Loucy (cell line): Measurements from ENCODE around the gene CNTNAP4.

Experiments
- H2AFZ ChIP-seq: fragments of 200-600 bp; sonication (generic); 2 replicates; pipeline ENCODE4 v1.6.0; 2016; ENCODE audit warnings: antibody characterized with exemption, mild to moderate bottlenecking, low read length, moderate library complexity
- H3F3A ChIP-seq: fragments of 200-600 bp; 2 replicates; pipeline ENCODE4 v1.6.0; 2016; ENCODE audit warnings: antibody characterized with exemption, low read depth, mild to moderate bottlenecking
- H3K27me3 ChIP-seq: fragments of 200-600 bp; sonication (generic); 2 replicates; pipeline ENCODE4 v1.6.1; 2014; ENCODE audit warnings: low read length, mild to moderate bottlenecking; ENCODE audit not compliant: insufficient read depth, poor library complexity, severe bottlenecking
- H3K36me3 ChIP-seq: fragments of 200-600 bp; sonication (generic); 2 replicates; pipeline ENCODE4 v1.6.1; 2016; ENCODE audit warnings: low read length; ENCODE audit not compliant: insufficient read depth
- H3K4me1 ChIP-seq: fragments of 200-600 bp; sonication (generic); 2 replicates; pipeline ENCODE4 v1.5.1; 2014; ENCODE audit warnings: low read length, mild to moderate bottlenecking; ENCODE audit not compliant: insufficient read depth, poor library complexity, severe bottlenecking
- H3K4me2 ChIP-seq: fragments of 200-600 bp; sonication (generic); 2 replicates; pipeline ENCODE4 v1.6.0; 2014; ENCODE audit warnings: antibody characterized with exemption, low read length, low read depth, mild to moderate bottlenecking; ENCODE audit not compliant: poor library complexity, severe bottlenecking
- H3K4me3 ChIP-seq: fragments of 200-600 bp; sonication (generic); 2 replicates; pipeline ENCODE4 v1.5.1; 2014; ENCODE audit warnings: low read length, mild to moderate bottlenecking, mixed read lengths; ENCODE audit not compliant: poor library complexity, severe bottlenecking
- H3K79me2 ChIP-seq: fragments of 200-600 bp; sonication (generic); 2 replicates; pipeline ENCODE4 v1.6.1; 2014; ENCODE audit warnings: low read length; ENCODE audit not compliant: insufficient read depth
- H3K9ac ChIP-seq: fragments of 200-600 bp; sonication (generic); 2 replicates; pipeline ENCODE4 v1.6.0; 2014; ENCODE audit warnings: mild to moderate bottlenecking, low read depth, low read length, moderate library complexity; ENCODE audit not compliant: poor library complexity, severe bottlenecking
- H3K9me2 ChIP-seq: fragments of 200-600 bp; sonication (generic); replicated peaks from 2 replicates; pipeline ENCODE4 v1.6.1; 2016; ENCODE audit warnings: low read depth, low read length, mixed read lengths
- H3K9me3 ChIP-seq: fragments of 200-600 bp; sonication (generic); 2 replicates; pipeline ENCODE4 v1.6.1; 2014; ENCODE audit warnings: mild to moderate bottlenecking, antibody characterized with exemption, low read length, low read depth; ENCODE audit not compliant: insufficient read depth
- H4K20me1 ChIP-seq: fragments of 200-600 bp; sonication (generic); 2 replicates; pipeline ENCODE4 v1.6.0; 2014; ENCODE audit warnings: antibody characterized with exemption, low read length, mild to moderate bottlenecking; ENCODE audit not compliant: insufficient read depth, poor library complexity, severe bottlenecking
- EZH2phosphoT487 ChIP-seq: fragments of 200-600 bp; IDR thresholded peaks from 2 replicates; pipeline ENCODE4 v1.6.1; 2018; ENCODE audit warnings: antibody characterized with exemption, mild to moderate bottlenecking, moderate library complexity, borderline replicate concordance
- TF ChIP-seq, protein P1 (sequence below): fragments of 200-600 bp; sonication (generic); conservative IDR thresholded peaks from 2 replicates; pipeline ENCODE4 v1.5.1; 2014; ENCODE audit warnings: mild to moderate bottlenecking, antibody characterized with exemption, low read length

The CNTNAP4 gene

DNA sequence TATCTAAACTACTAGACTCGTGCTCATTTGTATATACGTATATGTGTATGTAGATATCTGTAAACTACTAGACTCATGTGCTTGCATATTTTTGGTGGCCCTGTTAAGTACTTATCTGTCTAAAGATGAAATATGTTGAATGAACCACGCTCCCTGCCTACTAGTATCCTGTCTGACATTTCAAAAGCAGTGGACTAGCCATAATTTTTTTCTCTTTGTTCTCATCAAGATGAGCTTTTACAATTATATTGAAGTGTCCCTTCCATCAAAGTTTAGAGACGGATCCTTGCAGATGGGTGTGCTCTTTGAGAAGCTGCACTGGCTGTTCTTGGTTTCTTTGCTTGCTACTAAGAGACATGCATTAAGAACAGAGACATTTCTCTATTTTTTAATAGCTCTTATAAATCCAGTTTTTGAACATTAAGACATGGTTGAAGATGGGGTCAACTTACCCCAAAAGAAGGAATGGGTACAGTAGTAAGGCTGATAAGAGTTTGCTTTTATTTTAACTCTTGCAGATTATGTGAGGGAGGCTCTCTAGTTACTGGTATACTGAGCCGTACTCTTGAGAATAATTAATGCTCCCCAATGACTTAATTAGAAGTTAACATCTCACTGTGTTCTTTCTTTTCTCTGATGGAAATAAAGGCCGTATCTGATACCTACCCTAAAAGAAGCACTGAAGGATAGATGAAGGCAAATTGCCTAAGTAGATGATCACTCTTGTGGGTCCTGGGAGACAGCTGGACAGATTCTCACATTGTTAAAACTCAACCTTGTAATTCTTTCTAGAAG is 3.4 kb downstream of the CNTNAP4 start:
- TF ChIP-seq, protein P1, sequence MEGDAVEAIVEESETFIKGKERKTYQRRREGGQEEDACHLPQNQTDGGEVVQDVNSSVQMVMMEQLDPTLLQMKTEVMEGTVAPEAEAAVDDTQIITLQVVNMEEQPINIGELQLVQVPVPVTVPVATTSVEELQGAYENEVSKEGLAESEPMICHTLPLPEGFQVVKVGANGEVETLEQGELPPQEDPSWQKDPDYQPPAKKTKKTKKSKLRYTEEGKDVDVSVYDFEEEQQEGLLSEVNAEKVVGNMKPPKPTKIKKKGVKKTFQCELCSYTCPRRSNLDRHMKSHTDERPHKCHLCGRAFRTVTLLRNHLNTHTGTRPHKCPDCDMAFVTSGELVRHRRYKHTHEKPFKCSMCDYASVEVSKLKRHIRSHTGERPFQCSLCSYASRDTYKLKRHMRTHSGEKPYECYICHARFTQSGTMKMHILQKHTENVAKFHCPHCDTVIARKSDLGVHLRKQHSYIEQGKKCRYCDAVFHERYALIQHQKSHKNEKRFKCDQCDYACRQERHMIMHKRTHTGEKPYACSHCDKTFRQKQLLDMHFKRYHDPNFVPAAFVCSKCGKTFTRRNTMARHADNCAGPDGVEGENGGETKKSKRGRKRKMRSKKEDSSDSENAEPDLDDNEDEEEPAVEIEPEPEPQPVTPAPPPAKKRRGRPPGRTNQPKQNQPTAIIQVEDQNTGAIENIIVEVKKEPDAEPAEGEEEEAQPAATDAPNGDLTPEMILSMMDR, result no peak

DNA sequence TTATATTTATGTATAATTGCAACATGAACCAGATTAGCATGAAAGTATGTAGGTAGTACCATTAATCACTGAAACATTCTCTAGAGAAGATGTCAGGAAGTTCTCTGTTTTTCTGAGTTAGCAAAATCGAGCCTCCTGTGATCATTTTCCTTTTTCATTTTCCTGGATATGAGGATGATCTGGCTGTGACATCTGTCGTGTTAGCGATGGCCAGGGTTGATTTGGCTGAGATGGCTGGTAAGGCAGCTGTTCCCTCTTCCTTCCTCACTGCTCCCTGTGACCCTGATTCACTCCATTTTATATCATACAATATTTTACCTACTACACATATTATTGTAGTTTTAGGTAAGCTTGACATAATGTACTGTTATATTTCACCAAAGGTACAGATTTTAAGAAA is 10.3 kb downstream of the CNTNAP4 start:
- H3K4me3 ChIP-seq, result no peak overlapping the region
- no peaks in the 10 kb centered on the region for H3K36me3 ChIP-seq
- H3K79me2 ChIP-seq, result no peaks in the 10 kb centered on the region
- no peak overlapping the region for H3K4me2 ChIP-seq
- H3K9ac ChIP-seq, result no peak overlapping the region
- H3K27me3 ChIP-seq, result no peaks in the 10 kb centered on the region
- H3K4me1 ChIP-seq, result no peaks in the 10 kb centered on the region
- H3K9me3 ChIP-seq, result no peaks in the 10 kb centered on the region
- TF ChIP-seq, protein P1, result no peak
- no peak for TF ChIP-seq EZH2phosphoT487
- no peak overlapping the region for H2AFZ ChIP-seq
- H3F3A ChIP-seq, result no peaks in the 10 kb centered on the region
- H4K20me1 ChIP-seq, result no peaks in the 10 kb centered on the region
- no peaks in the 10 kb centered on the region for H3K9me2 ChIP-seq

More for the DNA sequence above, 3.4 kb downstream of the CNTNAP4 start:
- Histone ChIP-seq H3K9me2 (no peaks in the 10 kb centered on the region), H3K4me1 (no peaks in the 10 kb centered on the region), H3K9ac (no peak overlapping the region), H4K20me1 (no peaks in the 10 kb centered on the region), H2AFZ (no peak overlapping the region), H3K79me2 (no peaks in the 10 kb centered on the region), H3K36me3 (no peaks in the 10 kb centered on the region), H3K4me3 (no peak overlapping the region), H3K27me3 (no peaks in the 10 kb centered on the region), H3K4me2 (no peak overlapping the region), H3F3A (no peaks in the 10 kb centered on the region), H3K9me3 (no peaks in the 10 kb centered on the region)

DNA sequence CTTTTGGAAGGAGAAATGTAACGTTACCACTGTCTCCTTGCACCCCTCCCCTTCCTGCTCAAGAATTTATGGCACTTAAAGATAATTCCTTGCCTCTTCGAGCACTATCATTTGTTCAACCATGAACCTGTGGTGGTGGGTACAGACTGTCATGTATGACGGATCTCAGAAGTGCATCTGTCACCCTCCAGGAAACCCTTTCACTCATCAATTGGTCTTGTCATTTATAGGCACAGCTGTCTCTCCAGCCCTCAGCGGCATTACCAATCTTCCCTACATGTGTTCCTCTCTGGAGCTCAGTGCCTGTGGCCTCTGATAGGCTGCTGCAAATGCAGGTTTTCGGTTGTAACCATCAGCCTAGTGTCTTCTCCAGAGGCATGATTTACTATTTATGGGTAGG is 15.0 kb downstream of the CNTNAP4 start:
- no peaks in the 10 kb centered on the region for H3K4me1 ChIP-seq
- H3K36me3 ChIP-seq, result no peaks in the 10 kb centered on the region
- H3K9me3 ChIP-seq, result no peaks in the 10 kb centered on the region
- no peak overlapping the region for H3K9ac ChIP-seq
- H3K27me3 ChIP-seq, result no peaks in the 10 kb centered on the region
- H2AFZ ChIP-seq, result no peak overlapping the region
- no peaks in the 10 kb centered on the region for H3K79me2 ChIP-seq
- H4K20me1 ChIP-seq, result no peaks in the 10 kb centered on the region
- H3K9me2 ChIP-seq, result no peaks in the 10 kb centered on the region
- no peak overlapping the region for H3K4me2 ChIP-seq
- no peaks in the 10 kb centered on the region for H3F3A ChIP-seq
- TF ChIP-seq EZH2phosphoT487, result no peak
- H3K4me3 ChIP-seq, result no peak overlapping the region

DNA sequence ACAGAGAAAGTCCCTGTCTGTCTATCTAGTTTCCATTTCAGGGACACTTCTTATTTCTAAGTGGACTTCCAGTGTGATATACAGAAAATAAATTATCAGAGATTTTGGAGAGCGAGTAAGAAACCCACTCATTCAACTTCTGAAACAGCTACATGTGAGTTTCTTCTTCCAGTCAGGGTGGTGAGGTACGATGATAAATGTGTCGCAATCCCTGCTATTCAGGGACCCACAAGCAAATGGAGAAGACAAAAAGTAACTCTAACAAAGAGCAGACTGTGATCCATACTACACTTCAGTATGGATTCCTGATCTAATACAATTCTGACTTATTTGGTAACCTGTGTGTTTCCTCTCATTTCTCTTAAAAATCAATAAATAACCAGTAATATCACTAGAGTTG is 16.8 kb downstream of the CNTNAP4 start:
- H3F3A ChIP-seq, result no peaks in the 10 kb centered on the region
- no peak overlapping the region for H3K4me2 ChIP-seq
- H4K20me1 ChIP-seq, result no peaks in the 10 kb centered on the region
- H3K79me2 ChIP-seq, result no peaks in the 10 kb centered on the region
- no peaks in the 10 kb centered on the region for H3K4me1 ChIP-seq
- H3K9me3 ChIP-seq, result no peaks in the 10 kb centered on the region
- no peaks in the 10 kb centered on the region for H3K9me2 ChIP-seq
- H3K4me3 ChIP-seq, result no peak overlapping the region
- TF ChIP-seq, protein P1, result no peak
- no peaks in the 10 kb centered on the region for H3K27me3 ChIP-seq
- H2AFZ ChIP-seq, result no peak overlapping the region
- H3K36me3 ChIP-seq, result no peaks in the 10 kb centered on the region
- H3K9ac ChIP-seq, result no peak overlapping the region
